GM18858 (cell line): ENCODE results near the gene IGF1R.

Source experiments
- ATAC-seq: cut with Tn5 transposase; IDR thresholded peaks from one replicate; pipeline ENCODE4 v1.9.1; 2021; ENCODE audit not compliant: unreplicated experiment

The IGF1R gene

DNA sequence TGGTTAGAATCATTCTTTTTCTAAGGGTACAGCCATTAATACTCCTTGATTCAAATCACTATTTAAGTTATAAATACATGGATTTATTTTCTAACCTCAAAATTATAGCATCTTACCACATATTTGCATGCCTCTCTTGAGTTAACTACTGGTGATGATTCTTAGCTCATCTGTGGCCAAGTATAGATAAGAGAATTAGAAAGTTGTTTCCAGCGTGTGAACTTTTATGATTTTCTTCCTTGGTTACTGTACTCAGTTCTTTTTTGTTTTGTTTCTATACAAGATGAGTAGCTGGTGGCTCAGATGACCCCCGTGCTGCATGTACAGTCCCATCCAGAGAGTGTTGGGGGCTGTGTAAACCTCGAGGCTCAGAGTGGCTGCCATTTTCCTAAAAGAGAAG, 124.6 kb downstream of the IGF1R start:
- ATAC-seq = no peak

DNA sequence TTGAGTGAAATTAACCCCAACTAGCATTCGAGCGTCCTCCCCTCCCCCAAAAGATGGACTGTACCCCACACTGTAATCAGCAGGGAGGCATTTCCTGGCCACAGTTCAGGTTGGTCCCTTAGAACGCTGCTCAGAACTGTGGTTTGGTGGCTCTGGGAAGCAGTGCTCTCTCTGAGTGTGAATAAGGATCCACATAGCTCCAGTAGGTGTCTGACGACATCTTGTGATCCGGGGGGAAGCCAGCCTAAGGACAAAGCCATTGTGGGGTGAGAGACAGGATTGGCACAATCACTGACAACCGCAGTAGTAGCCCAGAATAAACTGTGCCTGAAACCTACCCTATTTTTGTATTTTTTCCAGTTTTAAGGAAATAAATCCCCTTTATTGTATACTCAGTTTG, 125.3 kb downstream of the IGF1R start:
- no peak for ATAC-seq

- no peak for ATAC-seq
Observed at GRCh38 chr15:98774756-98775497, 126.6 kb downstream of the IGF1R start.

DNA sequence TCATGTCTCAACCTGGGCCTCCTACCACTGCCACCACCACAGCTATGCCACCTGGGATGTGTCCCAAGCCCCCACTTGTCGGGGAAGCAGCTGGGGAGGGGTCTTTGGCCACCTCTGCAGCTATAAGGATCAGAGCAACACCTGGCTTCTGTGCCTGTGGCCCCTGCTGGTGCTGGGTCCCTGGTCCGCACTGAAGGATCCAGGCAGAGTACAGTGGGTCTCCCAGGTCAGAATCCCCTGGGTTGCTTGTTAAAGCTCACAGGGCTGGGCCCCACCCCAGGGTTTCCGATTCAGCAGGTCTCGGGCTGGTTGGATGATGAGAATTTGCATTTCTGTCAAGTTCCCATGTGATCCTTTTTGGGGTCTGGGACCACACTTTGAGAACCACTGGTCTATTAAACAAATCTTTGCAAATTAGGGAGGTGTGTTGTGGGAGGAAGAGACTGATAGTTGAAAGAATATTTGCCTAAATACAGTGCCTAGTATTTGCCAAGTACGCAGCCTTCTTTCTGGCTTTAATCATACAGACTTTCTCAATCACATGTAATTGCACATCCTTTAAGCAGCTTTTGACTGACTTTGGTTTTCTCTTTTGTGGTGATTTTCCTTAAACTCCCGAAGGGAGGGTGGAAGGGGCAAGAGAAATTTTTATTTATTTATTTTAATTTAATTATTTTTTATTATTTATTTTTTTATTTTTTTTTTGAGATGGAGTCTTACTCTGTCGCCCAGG, 127.3 kb downstream of the IGF1R start:
- no peak for ATAC-seq

- peak; percentile 41 for ATAC-seq
Observed at GRCh38 chr15:98776607-98777281, 128.4 kb downstream of the IGF1R start.

GRCh38 chr15:98777426-98777825, 129.1 kb downstream of the IGF1R start:
- ATAC-seq = no peak

- ATAC-seq = no peak
Observed at GRCh38 chr15:98778263-98778959, 130.1 kb downstream of the IGF1R start.

GRCh38 chr15:98778960-98779359, 130.6 kb downstream of the IGF1R start:
- no peak for ATAC-seq

GRCh38 chr15:98779463-98780071, 131.2 kb downstream of the IGF1R start:
- peak; percentile 76 for ATAC-seq

- no peak for ATAC-seq
Observed at GRCh38 chr15:98781838-98782237, 133.5 kb downstream of the IGF1R start.

DNA sequence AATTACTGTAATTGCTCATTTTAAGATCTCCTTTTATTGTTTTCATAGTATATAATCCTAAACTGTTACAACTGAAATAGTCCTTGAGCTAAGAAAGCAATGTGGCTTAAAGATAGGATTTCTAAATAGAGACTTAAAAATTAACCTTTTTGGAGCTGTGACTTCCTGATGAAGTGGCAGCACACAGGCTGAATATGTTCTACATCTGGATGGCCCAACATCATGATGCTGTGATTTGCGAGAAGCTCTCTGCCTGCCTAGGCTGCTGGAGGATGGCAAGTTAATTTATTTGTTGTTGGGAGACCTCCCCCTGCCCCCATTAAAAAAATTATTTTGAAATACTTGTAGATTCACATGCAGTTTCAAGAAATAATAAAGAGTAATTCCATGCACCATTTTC, 134.5 kb downstream of the IGF1R start:
- ATAC-seq = no peak

- no peak for ATAC-seq
Observed at GRCh38 chr15:98785431-98785806, 137.1 kb downstream of the IGF1R start.

DNA sequence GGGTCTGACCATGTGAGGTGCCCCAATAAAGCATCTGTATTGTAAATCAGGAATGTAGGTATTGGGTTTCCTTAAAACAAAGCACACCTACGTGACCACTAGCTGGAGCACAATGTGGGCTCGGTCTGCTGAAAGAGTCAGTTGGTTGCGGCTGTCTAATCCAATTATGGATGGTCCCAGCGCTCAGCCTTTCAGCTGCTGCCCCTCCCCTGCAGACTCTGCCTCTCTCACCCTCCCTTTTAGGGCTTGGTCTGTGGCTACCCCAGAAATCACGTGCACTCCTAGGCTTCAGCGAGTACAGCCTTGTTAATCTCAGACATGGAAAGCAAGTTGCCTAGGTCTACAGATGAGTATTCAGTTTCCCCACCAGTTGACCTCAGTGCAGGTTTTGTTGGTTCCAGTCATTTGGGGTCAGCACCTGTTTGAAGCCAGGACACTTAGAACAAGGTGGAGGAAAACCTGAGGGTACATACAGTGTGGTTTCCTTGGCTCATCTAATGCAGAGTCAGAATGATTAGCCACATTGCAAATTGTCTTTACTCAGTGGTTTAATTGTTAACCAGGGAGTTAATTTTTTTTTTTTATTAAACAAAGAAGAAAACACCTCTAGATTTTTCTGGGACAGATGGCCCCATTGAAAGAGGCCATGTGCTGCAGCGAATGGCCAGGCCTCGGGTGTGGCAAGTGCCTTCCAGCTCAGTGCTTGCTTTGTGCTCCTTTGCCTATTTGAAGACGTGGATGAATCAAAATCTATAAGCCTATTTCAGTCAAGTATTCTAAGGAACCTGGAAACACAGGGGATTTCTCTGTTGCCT, 137.7 kb downstream of the IGF1R start:
- ATAC-seq = peak; percentile 65

DNA sequence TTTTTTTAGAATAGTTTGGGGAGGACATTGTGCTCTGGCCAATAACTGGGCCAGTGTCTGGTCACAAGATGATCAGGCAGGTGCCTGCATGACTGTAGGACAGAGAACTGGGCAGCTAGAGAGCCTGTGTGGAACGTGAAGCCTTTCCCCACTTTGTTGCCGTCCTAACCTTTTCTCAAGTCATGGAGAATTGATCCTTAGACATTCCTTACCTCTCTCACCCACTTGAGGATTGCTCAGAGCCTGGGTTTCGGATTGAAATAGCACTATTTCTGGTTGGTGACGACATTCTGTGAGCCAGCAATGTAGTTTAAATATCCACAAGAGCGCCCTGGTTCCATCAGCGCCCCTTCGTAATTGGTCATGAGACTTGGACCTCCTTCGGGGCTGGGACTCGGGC, 138.4 kb downstream of the IGF1R start:
- no peak for ATAC-seq

- no peak for ATAC-seq
Observed at GRCh38 chr15:98787194-98787593, 138.9 kb downstream of the IGF1R start.

DNA sequence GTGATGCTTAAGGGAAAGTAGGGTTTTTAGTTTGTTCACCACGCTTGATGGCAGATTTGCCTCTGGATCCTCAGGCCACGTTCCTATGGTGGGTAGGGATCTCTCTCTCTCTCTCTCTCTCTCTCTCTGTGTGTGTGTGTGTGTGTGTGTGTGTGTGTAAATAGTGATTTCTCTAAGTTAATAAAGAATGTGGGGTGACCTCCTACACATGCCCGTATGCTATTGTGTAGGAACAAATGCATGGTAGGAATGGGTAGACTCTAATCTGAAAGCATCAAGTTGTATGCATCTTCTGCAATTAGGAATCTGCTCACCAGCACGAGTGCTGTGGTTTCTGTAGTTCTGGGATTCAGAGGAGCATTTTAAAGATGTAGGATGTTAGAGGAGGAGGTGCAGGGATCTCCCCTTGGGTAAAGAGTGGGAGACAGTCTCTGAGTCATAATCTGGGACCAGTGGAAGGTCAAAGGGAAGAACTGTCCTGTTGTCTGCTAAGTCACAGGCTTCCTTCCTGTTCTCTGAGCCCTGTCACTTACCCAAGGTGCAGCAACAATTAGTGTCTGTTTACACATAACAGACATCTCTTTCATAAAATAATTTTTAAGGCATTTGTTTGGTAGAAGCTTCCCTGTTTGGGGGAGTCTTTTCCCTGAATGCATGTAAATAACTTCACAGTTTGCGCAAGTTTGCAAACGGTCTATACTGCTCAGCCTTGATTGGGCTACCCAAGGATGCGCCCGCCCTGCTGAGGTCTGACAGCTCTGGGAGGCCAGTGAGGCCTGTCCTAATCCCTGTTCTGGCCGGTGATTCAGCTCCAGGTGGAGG, 139.8 kb downstream of the IGF1R start:
- no peak for ATAC-seq

- no peak for ATAC-seq
Observed at GRCh38 chr15:98789020-98789419, 140.7 kb downstream of the IGF1R start.

DNA sequence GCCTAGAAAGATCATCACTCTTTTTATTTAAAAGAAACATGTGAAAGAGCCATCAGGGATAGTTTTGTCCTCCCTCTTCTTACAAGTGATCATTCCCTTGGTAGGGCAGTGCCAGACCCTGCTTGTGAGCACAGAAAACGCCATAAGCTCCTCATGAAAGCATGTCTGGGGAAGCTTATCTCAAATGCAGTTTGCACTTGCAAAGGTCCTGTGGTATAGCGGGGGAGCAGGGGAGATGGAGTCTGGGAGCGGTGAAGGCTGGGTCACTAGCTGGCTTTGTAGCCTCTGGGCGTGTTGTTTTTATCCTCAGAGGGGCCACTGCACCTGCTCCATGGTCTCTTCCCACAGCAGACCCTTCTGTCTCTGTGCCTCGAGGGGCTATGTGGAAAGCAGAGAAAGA, 141.9 kb downstream of the IGF1R start:
- ATAC-seq = no peak

GRCh38 chr15:98791046-98791701, 142.8 kb downstream of the IGF1R start:
- ATAC-seq = no peak
